ENCODE results near the gene BCAR3.
"Not testable (repeated sequence)": the region's sequence is repeated elsewhere in the genome, so short reads cannot be mapped to it uniquely, and the experiment has no call there.

BCAR3 gene

GRCh38 chr1:93593854-93594602 lies 87.6 kb downstream of the BCAR3 start:
- Histone ChIP-seq H3K79me2 (ENCODE audit: control insufficient read depth, insufficient read depth, low read length, poor library complexity) (peaks cover 4% of the 10 kb centered on the region), H3K23ac (ENCODE audit: low read length) (no peak overlapping the region), H4K12ac (ENCODE audit: low read depth, low read length) (no peak overlapping the region), H3K18ac (ENCODE audit: low read length) (peak overlapping the region; percentile 5), H3K79me1 (ENCODE audit: low read length) (peaks cover 17% of the 10 kb centered on the region), H3K9ac (ENCODE audit: low read length) (no peak overlapping the region), H2BK120ac (ENCODE audit: insufficient read depth, low read length, poor library complexity) (peak overlapping the region; percentile 38), H3K9me3 (ENCODE audit: insufficient read depth, low read depth, low read length) (no peaks in the 10 kb centered on the region), H2BK12ac (ENCODE audit: low read length) (peak overlapping the region; percentile 5), H3K36me3 (ENCODE audit: control insufficient read depth in 1 of 2, insufficient read depth in 2 of 2, low read length in 2 of 2) (peaks cover 6 to 13% of the 10 kb centered on the region in 2 experiments), H2BK5ac (ENCODE audit: low read depth, low read length, poor library complexity) (peak overlapping the region; percentile 7), H3K27me3 (ENCODE audit: insufficient read depth, low read length) (no peaks in the 10 kb centered on the region), H3K4ac (ENCODE audit: low read depth, low read length) (peak overlapping the region; percentile 0), H3K4me2 (ENCODE audit: low read length) (peak overlapping the region; percentile 13), H3K4me3 (ENCODE audit: low read depth, low read length) (no peak overlapping the region), H2AK5ac (ENCODE audit: low read length) (no peak overlapping the region), H4K8ac (ENCODE audit: low read depth, low read length) (no peak overlapping the region), H4K91ac (ENCODE audit: low read depth, low read length) (peak overlapping the region; percentile 28), H3K4me1 (ENCODE audit: control insufficient read depth in 1 of 2, insufficient read depth in 2 of 2, low read length in 2 of 2) (peaks cover 26 to 41% of the 10 kb centered on the region in 2 experiments), H3K27ac (ENCODE audit: low read depth, low read length) (peak overlapping the region; percentile 66), H2AFZ (ENCODE audit: insufficient read depth, low read length, poor library complexity) (no peak overlapping the region), H3K14ac (ENCODE audit: low read length) (peak overlapping the region; percentile 6)
- no CpG with 5 or more reads among the region's 13 CpGs for WGBS (ENCODE audit: extremely low coverage, insufficient coverage, insufficient read length)
- DNase-seq = peak; percentile 68 to 78

- Histone ChIP-seq H3K27ac (ENCODE audit: low read depth, low read length) (no peak overlapping the region), H3K27me3 (ENCODE audit: insufficient read depth, low read length) (no peaks in the 10 kb centered on the region), H3K23ac (ENCODE audit: low read length) (no peak overlapping the region), H3K79me2 (ENCODE audit: control insufficient read depth, insufficient read depth, low read length, poor library complexity) (peaks cover 4% of the 10 kb centered on the region), H3K4me3 (ENCODE audit: low read depth, low read length) (no peak overlapping the region), H3K4ac (ENCODE audit: low read depth, low read length) (peak overlapping the region; percentile 48), H3K4me2 (ENCODE audit: low read length) (no peak overlapping the region), H3K36me3 (ENCODE audit: control insufficient read depth in 1 of 2, insufficient read depth in 2 of 2, low read length in 2 of 2) (peaks cover 17 to 24% of the 10 kb centered on the region in 2 experiments), H3K9me3 (ENCODE audit: insufficient read depth, low read depth, low read length) (no peaks in the 10 kb centered on the region), H3K9ac (ENCODE audit: low read length) (no peak overlapping the region), H2BK5ac (ENCODE audit: low read depth, low read length, poor library complexity) (peak overlapping the region; percentile 34), H3K14ac (ENCODE audit: low read length) (peak overlapping the region; percentile 66), H3K4me1 (ENCODE audit: control insufficient read depth in 1 of 2, insufficient read depth in 2 of 2, low read length in 2 of 2) (peaks cover 16 to 31% of the 10 kb centered on the region in 2 experiments), H3K79me1 (ENCODE audit: low read length) (peaks cover 8% of the 10 kb centered on the region), H2AK5ac (ENCODE audit: low read length) (peak overlapping the region; percentile 91), H2BK12ac (ENCODE audit: low read length) (peak overlapping the region; percentile 83), H4K12ac (ENCODE audit: low read depth, low read length) (no peak overlapping the region), H4K8ac (ENCODE audit: low read depth, low read length) (peak overlapping the region; percentile 52), H2AFZ (ENCODE audit: insufficient read depth, low read length, poor library complexity) (no peak overlapping the region), H2BK120ac (ENCODE audit: insufficient read depth, low read length, poor library complexity) (peak overlapping the region; percentile 46), H4K91ac (ENCODE audit: low read depth, low read length) (peak overlapping the region; percentile 89), H3K18ac (ENCODE audit: low read length) (peak overlapping the region; percentile 62)
- WGBS (ENCODE audit: extremely low coverage, insufficient coverage, insufficient read length) = no CpG with 5 or more reads among the region's 6 CpGs
- DNase-seq = no peak
These were observed 89.1 kb downstream of the BCAR3 start for GRCh38 chr1:93592551-93592949.

GRCh38 chr1:93591676-93592550 lies 89.7 kb downstream of the BCAR3 start:
- Histone ChIP-seq H3K79me2 (ENCODE audit: control insufficient read depth, insufficient read depth, low read length, poor library complexity) (peaks cover 4% of the 10 kb centered on the region), H3K27me3 (ENCODE audit: insufficient read depth, low read length) (no peaks in the 10 kb centered on the region), H2BK5ac (ENCODE audit: low read depth, low read length, poor library complexity) (no peak overlapping the region), H3K4ac (ENCODE audit: low read depth, low read length) (peak overlapping the region; percentile 61), H3K18ac (ENCODE audit: low read length) (peak overlapping the region; percentile 70), H3K4me3 (ENCODE audit: low read depth, low read length) (no peak overlapping the region), H3K4me2 (ENCODE audit: low read length) (no peak overlapping the region), H3K4me1 (ENCODE audit: control insufficient read depth in 1 of 2, insufficient read depth in 2 of 2, low read length in 2 of 2) (peaks cover 16 to 31% of the 10 kb centered on the region in 2 experiments), H4K91ac (ENCODE audit: low read depth, low read length) (no peak overlapping the region), H3K27ac (ENCODE audit: low read depth, low read length) (no peak overlapping the region), H3K14ac (ENCODE audit: low read length) (peak overlapping the region; percentile 32), H3K9ac (ENCODE audit: low read length) (no peak overlapping the region), H4K8ac (ENCODE audit: low read depth, low read length) (no peak overlapping the region), H2AK5ac (ENCODE audit: low read length) (no peak overlapping the region), H3K9me3 (ENCODE audit: insufficient read depth, low read depth, low read length) (no peaks in the 10 kb centered on the region), H2AFZ (ENCODE audit: insufficient read depth, low read length, poor library complexity) (no peak overlapping the region), H2BK120ac (ENCODE audit: insufficient read depth, low read length, poor library complexity) (no peak overlapping the region), H3K79me1 (ENCODE audit: low read length) (peaks cover 8% of the 10 kb centered on the region), H2BK12ac (ENCODE audit: low read length) (peak overlapping the region; percentile 21), H4K12ac (ENCODE audit: low read depth, low read length) (no peak overlapping the region), H3K23ac (ENCODE audit: low read length) (no peak overlapping the region), H3K36me3 (ENCODE audit: control insufficient read depth in 1 of 2, insufficient read depth in 2 of 2, low read length in 2 of 2) (peaks cover 19 to 28% of the 10 kb centered on the region in 2 experiments)
- no peak for DNase-seq
- WGBS (ENCODE audit: extremely low coverage, insufficient coverage, insufficient read length) = no CpG with 5 or more reads among the region's 17 CpGs

DNA sequence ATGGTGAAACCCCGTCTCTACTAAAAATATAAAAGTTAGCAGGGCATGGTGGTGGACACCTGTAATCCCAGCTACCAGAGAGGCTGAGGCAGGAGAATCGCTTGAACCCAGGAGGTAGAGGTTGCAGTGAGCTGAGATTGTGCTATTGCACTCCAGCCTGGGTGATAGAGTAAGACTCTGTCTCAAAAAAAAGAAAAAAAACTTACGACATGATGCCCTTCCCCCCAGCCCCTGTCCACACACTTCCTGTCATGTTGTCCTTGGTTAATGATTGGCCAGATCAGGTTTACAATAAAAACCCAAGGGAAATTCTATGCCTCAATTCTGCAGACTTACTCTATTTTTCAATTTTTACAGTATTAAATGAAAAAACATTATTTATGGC lies 90.4 kb downstream of the BCAR3 start:
- H4K8ac ChIP-seq (ENCODE audit: low read depth, low read length); DNase-seq; H3K79me1 ChIP-seq (ENCODE audit: low read length); H4K12ac ChIP-seq (ENCODE audit: low read depth, low read length); H3K27ac ChIP-seq (ENCODE audit: low read depth, low read length); H2BK120ac ChIP-seq (ENCODE audit: insufficient read depth, low read length, poor library complexity); H3K4ac ChIP-seq (ENCODE audit: low read depth, low read length); H2AK5ac ChIP-seq (ENCODE audit: low read length); H3K14ac ChIP-seq (ENCODE audit: low read length); H3K9ac ChIP-seq (ENCODE audit: low read length); H2BK12ac ChIP-seq (ENCODE audit: low read length); H2BK5ac ChIP-seq (ENCODE audit: low read depth, low read length, poor library complexity); H3K18ac ChIP-seq (ENCODE audit: low read length); H3K9me3 ChIP-seq (ENCODE audit: insufficient read depth, low read depth, low read length); H3K27me3 ChIP-seq (ENCODE audit: insufficient read depth, low read length); H3K79me2 ChIP-seq (ENCODE audit: control insufficient read depth, insufficient read depth, low read length, poor library complexity); H3K4me3 ChIP-seq (ENCODE audit: low read depth, low read length); H3K4me2 ChIP-seq (ENCODE audit: low read length); H4K91ac ChIP-seq (ENCODE audit: low read depth, low read length); H3K23ac ChIP-seq (ENCODE audit: low read length); H2AFZ ChIP-seq (ENCODE audit: insufficient read depth, low read length, poor library complexity): not testable (repeated sequence)
- Histone ChIP-seq H3K4me1 (ENCODE audit: control insufficient read depth in 1 of 2, insufficient read depth in 2 of 2, low read length in 2 of 2) (peaks cover 15 to 28% of the 10 kb centered on the region in 2 experiments), H3K36me3 (ENCODE audit: control insufficient read depth in 1 of 2, insufficient read depth in 2 of 2, low read length in 2 of 2) (peaks cover 19 to 28% of the 10 kb centered on the region in 2 experiments)
- WGBS (ENCODE audit: extremely low coverage, insufficient coverage, insufficient read length) = no CpG with 5 or more reads among the region's 3 CpGs
